NB4 (cell line): Measurements from ENCODE around the gene CCDC81.
A peak's percentile ranks its signal among the peaks of the same experiment; 100 is the strongest.
"Not testable (repeated sequence)": the region's sequence is repeated elsewhere in the genome, so short reads cannot be mapped to it uniquely, and the experiment has no call there.

Experiments
- DNase-seq: peaks from one replicate; pipeline ENCODE4 v3.0.0; 2010; ENCODE audit warnings: low read depth
- H3K4me3 ChIP-seq: one replicate; pipeline ENCODE4 v1.5.1; 2011; ENCODE audit warnings: mild to moderate bottlenecking, low read depth, low read length, moderate library complexity
- MYC ChIP-seq: IDR thresholded peaks from 2 replicates; pipeline ENCODE4 v1.6.1; 2011; ENCODE audit warnings: low read depth, low read length
- POLR2A ChIP-seq: IDR thresholded peaks from 2 replicates; pipeline ENCODE4 v1.6.1; 2011; ENCODE audit warnings: mild to moderate bottlenecking; ENCODE audit not compliant: insufficient read length; ENCODE audit errors: extremely low read depth
- TF ChIP-seq, protein P1 (sequence below): IDR thresholded peaks from one replicate; pipeline ENCODE4 v1.5.1; 2012; ENCODE audit warnings: low read depth, low read length
- TF ChIP-seq, protein P2 (sequence below): IDR thresholded peaks from 2 replicates; pipeline ENCODE4 v1.6.1; 2011; ENCODE audit warnings: low read depth, low read length

The CCDC81 gene

GRCh38 chr11:86418917-86419316 is 44.2 kb downstream of the CCDC81 start:
- peak; percentile 16 for DNase-seq

GRCh38 chr11:86421946-86422345 is 47.3 kb downstream of the CCDC81 start:
- H3K4me3 ChIP-seq, result no peak overlapping the region
- DNase-seq, result peak; percentile 79
- no peak for TF ChIP-seq MYC
- TF ChIP-seq, protein P1, sequence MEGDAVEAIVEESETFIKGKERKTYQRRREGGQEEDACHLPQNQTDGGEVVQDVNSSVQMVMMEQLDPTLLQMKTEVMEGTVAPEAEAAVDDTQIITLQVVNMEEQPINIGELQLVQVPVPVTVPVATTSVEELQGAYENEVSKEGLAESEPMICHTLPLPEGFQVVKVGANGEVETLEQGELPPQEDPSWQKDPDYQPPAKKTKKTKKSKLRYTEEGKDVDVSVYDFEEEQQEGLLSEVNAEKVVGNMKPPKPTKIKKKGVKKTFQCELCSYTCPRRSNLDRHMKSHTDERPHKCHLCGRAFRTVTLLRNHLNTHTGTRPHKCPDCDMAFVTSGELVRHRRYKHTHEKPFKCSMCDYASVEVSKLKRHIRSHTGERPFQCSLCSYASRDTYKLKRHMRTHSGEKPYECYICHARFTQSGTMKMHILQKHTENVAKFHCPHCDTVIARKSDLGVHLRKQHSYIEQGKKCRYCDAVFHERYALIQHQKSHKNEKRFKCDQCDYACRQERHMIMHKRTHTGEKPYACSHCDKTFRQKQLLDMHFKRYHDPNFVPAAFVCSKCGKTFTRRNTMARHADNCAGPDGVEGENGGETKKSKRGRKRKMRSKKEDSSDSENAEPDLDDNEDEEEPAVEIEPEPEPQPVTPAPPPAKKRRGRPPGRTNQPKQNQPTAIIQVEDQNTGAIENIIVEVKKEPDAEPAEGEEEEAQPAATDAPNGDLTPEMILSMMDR, result no peak
- no peak for TF ChIP-seq POLR2A
- TF ChIP-seq, protein P2, sequence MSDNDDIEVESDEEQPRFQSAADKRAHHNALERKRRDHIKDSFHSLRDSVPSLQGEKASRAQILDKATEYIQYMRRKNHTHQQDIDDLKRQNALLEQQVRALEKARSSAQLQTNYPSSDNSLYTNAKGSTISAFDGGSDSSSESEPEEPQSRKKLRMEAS, result no peak

More at GRCh38 chr11:86418917-86419316, 44.2 kb downstream of the CCDC81 start:
- TF ChIP-seq POLR2A, result no peak
- TF ChIP-seq, protein P2, result no peak
- TF ChIP-seq, protein P1, result no peak
- no peak for TF ChIP-seq MYC
- H3K4me3 ChIP-seq, result no peak overlapping the region

DNA sequence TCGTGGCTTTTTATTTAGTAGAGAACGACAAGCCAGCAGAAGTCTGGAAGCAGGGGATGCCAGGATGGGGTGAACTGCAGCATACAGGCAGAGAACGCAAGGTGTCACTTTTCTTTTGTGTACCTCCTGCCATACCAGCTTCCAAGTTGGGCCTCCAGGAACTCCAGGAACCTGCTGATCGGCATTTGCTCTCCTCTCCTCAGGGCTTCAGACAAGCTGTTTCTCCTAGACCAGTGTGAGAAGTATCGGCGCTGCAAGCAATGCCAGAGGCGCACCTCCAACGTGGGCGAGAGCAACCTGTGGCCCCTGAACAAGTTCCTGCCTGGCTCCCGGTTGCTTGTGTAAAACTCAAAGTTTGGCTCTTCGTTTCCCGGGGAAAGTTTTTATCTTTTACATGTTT is 47.7 kb downstream of the CCDC81 start:
- peak; percentile 13 for DNase-seq
- H3K4me3 ChIP-seq, result no peak overlapping the region
- TF ChIP-seq, protein P2, result no peak
- no peak for TF ChIP-seq MYC
- no peak for TF ChIP-seq POLR2A
- TF ChIP-seq, protein P1, result no peak

GRCh38 chr11:86423488-86423887 is 48.8 kb downstream of the CCDC81 start:
- not testable (repeated sequence) for DNase-seq, H3K4me3 ChIP-seq

DNA sequence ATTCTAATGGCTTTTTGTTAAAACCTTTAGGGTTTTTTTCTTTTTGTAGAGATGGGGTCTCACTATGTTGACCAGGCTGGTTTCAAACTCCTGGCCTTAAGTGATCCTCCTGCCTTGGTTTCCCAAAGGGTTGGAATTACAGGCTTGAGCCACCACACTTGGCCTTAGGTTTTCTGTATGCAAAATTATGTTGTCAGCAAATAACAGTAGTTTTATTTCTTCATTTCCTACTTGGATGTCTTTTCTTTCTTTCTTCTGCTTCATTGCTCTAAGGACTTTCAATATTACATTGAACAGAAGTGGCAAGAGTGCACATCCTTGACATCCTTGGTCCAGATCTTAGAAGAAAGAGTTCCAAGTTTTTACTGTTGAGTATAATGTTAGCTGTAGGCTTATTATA is 52.8 kb downstream of the CCDC81 start:
- DNase-seq, result no peak
- TF ChIP-seq MYC (no peak), POLR2A (no peak)
- TF ChIP-seq, protein P1, result no peak
- TF ChIP-seq, protein P2, result no peak
- no peak overlapping the region for H3K4me3 ChIP-seq

GRCh38 chr11:86431258-86431657 is 56.6 kb downstream of the CCDC81 start:
- no peak overlapping the region for H3K4me3 ChIP-seq
- DNase-seq, result no peak
- TF ChIP-seq, protein P1, result no peak
- TF ChIP-seq, protein P2, result no peak
- TF ChIP-seq MYC (no peak), POLR2A (no peak)

- not testable (repeated sequence) for DNase-seq, H3K4me3 ChIP-seq
Observed at GRCh38 chr11:86433361-86434095, 58.8 kb downstream of the CCDC81 start.
